HG03175 (cell line): ENCODE results near the gene DDX24.

Experiments used
- ATAC-seq: cut with Tn5 transposase; IDR thresholded peaks from one replicate; pipeline ENCODE4 v1.9.1; 2021; ENCODE audit warnings: mild to moderate bottlenecking, moderate library complexity; ENCODE audit not compliant: unreplicated experiment

The DDX24 gene, protein sequence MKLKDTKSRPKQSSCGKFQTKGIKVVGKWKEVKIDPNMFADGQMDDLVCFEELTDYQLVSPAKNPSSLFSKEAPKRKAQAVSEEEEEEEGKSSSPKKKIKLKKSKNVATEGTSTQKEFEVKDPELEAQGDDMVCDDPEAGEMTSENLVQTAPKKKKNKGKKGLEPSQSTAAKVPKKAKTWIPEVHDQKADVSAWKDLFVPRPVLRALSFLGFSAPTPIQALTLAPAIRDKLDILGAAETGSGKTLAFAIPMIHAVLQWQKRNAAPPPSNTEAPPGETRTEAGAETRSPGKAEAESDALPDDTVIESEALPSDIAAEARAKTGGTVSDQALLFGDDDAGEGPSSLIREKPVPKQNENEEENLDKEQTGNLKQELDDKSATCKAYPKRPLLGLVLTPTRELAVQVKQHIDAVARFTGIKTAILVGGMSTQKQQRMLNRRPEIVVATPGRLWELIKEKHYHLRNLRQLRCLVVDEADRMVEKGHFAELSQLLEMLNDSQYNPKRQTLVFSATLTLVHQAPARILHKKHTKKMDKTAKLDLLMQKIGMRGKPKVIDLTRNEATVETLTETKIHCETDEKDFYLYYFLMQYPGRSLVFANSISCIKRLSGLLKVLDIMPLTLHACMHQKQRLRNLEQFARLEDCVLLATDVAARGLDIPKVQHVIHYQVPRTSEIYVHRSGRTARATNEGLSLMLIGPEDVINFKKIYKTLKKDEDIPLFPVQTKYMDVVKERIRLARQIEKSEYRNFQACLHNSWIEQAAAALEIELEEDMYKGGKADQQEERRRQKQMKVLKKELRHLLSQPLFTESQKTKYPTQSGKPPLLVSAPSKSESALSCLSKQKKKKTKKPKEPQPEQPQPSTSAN

GRCh38 chr14:94080621-94081385 lies at the start of gene DDX24, which contains the start of gene IFI27L1:
Gene DDX24, minus strand, starts transcription at chr14:94081202. Its CDS starts 1,460 bp downstream, at chr14:94079742.
Gene IFI27L1, plus strand, starts transcription at chr14:94081310. Its CDS starts 15,628 bp downstream, at chr14:94096938.
- ATAC-seq = peak; percentile 97

DNA sequence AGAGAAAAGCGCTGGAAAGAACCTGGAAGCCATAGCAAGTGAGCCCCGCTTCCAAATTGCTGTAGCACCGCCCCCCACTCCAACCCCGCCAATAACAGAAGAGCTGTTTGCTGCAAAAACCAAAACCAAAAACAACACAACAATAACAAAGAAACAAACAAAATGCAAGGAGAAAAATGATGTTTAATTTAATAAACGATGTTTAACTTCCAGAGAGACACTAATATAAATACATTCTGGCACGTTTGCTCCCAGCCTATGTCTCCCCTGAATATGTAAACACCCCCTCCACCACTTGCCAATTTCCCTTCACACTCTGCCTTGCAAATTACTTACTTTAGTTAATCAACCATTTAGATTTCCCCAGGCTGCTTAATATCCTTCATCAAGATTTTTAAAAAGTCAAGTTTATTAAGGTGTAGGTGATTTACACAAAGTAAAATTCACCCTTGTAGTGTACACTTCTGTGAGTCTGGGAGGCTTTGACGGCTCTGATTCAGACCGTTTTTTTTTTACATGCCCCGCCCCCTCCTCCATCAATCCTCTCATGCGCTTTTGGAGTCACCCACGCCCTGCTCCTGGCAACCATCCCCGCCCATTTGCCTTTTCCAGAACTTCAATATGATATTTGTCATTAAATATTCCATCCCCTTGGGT lies 48.9 kb upstream of the DDX24 start:
- ATAC-seq = no peak

- peak; percentile 94 for ATAC-seq
Observed at GRCh38 chr14:94129111-94129757, 48.2 kb upstream of the DDX24 start, which contains the start of gene IFI27L2. Gene IFI27L2, minus strand, starts transcription at chr14:94129604. Its CDS starts 40 bp downstream, at chr14:94129564.

GRCh38 chr14:94128216-94128839 lies 47.3 kb upstream of the DDX24 start:
- no peak for ATAC-seq

- no peak for ATAC-seq
Observed at GRCh38 chr14:94127330-94127729, 46.3 kb upstream of the DDX24 start.

DNA sequence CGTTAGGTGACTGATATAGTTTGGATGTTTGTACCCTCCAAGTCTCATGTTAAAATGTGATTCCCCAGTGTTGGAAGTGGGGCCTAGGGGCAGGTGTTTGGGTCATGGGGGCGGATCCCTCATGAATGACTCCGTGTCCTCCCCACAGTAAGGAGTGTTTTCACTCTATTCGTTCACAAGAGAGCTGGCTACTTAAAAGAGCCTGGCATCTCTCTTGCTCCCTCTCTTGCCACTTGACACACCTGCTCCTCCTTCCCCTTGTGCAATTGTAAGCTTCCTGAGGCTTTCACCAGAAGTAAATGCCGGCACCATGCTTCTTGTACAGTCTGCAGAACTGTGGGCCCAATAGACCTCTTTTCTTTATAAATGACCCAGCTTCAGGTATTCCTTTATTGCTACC lies 45.8 kb upstream of the DDX24 start:
- ATAC-seq = no peak

GRCh38 chr14:94126419-94126677 lies 45.3 kb upstream of the DDX24 start:
- no peak for ATAC-seq

- no peak for ATAC-seq
Observed at GRCh38 chr14:94125659-94126418, 44.8 kb upstream of the DDX24 start.

DNA sequence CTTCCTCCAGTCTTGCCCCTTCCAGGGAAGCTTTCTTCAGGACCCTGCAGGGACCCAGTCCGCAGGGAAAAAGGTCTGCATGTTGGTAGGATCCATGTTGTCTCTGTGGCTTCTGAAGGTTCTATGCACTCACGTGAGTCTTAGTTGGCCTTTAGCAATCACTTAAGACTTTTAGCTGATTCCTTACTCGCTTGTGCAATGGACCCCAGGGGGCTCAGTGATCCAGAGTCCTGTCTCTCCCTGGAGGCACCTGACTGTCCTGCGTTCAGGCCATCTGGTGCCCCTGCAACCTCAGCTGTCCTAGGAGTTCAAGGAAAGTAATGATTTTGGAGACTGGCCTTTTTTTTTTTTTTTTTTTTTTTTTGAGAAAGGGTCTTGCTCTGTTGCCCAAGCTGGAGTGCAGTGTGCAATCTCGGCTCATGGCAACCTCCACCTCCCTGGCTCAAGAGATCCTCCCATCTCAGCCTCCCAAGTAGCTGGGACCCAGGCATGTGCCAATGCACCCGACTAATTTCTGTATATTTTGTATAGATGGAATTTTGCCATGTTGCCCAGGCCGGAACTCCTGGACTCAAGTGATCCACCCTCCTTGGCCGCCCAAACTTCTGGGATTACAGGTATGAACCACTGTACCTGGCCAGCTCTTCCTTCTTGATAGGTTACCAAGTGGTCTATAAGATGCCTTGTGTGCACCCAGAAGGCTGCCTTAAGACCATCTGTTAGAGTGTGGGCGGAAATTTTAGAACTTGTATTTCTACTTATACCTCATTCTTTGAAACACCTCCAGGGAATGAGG lies 43.8 kb upstream of the DDX24 start:
- no peak for ATAC-seq

- ATAC-seq = no peak
Observed at GRCh38 chr14:94123868-94124267, 42.9 kb upstream of the DDX24 start.

GRCh38 chr14:94123296-94123695 lies 42.3 kb upstream of the DDX24 start:
- no peak for ATAC-seq

DNA sequence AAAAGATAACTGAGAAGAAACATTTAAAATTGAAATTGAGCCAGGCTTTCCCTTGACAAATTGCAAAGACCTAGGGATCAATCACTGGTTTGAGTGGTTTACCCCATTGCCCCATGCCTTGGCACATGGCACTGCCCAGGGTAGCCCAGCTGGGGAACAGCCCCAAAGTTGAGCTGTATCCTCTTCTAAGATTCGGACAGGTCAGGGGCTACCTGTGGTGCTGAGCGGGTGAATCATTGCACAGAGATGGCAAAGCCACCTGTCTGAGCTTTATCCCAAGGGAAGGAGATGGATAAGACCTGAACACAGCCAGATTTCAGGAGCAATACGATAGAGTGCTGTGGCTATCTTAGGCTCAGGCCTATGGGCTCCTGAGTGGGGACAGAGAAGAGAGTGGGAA lies 41.4 kb upstream of the DDX24 start:
- ATAC-seq = no peak

DNA sequence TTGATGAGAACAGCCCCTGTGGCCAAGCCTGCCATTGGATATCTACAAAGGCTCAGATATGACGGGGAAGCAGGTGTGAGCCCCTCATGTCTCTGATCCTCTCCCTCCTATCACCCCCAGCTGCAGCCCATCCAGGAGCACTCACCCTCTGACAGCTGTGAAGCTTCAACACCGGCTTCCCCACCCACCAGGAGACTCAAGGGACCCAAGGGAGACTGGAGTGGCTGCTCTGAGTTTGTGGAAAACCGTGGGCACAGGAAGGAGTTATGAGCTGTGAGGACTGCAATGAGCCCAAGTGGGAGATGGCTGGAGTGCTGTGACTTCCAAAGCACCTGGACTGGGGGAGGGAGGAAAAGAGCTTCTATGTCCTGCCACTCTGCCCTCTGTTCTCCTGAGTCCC lies 40.5 kb upstream of the DDX24 start:
- no peak for ATAC-seq

- ATAC-seq = no peak
Observed at GRCh38 chr14:94120667-94121340, 39.8 kb upstream of the DDX24 start.

DNA sequence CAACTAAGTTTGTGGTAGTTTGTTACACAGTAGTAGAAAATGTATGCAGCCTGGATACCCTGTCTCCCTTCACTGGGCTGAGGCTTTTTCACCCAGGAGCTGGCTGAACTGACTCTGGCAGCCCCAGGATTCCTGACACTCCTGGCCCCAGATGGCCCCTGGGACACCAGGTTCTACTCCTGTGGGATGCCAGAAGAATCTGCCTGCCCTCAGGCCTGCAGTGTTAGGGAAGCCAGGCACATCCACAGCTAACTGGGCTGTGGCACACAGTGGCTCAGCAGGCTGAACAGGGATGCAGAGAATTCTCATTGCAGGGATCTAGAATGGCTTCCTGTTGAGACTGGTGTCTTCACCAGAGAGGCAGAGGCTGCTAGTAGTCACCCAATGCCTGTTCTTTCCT lies 38.1 kb upstream of the DDX24 start:
- ATAC-seq = no peak

DNA sequence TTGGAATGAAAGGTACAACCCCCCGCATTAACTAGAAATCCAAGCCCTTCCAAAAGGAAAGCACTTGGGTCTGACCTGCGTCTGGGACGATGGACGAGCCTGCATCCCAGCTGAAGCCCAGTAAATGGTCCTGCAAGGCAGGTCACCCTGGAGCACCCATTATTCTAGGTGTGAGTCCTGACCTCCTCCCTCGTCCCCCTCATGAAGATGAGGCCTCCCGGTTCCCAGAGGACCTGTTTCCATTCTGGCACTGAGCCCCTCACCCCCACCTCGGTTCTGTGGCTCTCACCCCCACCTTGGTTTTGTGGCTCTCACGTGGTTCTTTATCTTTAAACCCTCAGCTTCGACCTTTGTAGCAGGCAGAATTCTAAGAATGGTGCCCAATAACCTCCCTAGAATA lies 36.9 kb upstream of the DDX24 start:
- no peak for ATAC-seq

DNA sequence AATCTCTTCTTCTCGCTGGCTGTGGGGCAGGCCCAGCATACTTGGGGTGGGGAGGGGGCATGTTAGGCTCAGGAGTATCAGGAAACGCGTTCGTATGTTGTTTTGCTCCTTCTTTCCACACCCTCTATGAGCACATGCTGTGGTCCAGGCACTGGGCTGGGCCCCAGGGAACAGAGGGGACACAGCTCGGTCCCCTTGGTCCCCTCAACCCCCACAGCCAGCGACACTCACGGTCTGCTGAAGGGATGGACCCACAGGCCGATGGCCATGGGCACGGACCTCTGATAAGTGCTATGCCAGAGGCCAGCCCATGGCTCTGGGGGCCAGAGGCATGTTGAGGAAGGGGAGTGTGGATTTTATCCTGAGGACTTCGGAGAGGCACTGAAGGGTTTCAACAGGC lies 35.7 kb upstream of the DDX24 start:
- no peak for ATAC-seq

DNA sequence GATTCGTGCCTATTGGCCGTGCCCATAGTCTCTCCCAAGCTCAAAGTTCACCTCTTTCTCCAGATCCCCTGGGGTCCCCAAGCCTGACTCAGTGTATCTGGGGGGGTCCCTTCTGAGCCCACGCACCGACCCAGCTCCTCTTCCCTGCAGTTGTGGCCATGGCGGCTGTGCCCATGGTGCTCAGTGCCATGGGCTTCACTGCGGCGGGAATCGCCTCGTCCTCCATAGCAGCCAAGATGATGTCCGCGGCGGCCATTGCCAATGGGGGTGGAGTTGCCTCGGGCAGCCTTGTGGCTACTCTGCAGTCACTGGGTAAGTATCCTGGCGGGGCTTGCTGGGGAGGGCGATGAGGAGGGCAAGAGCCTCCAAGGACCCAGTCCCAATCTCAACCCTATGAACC lies 34.6 kb upstream of the DDX24 start:
- no peak for ATAC-seq
